Naive B cell (primary cell): ENCODE measurements around the gene TSEN2. TPM values are rescaled to one million over a fixed set of nuclear protein-coding genes. Genes with fewer than 3 reads are reported as not detected.

Source experiments
- ATAC-seq, 2 donors: fragments of 150-1000 bp; cut with Tn5 transposase; 2 replicates each; pipeline ENCODE4 v1.10.0; 2021; ENCODE audit warnings: low read depth in 2 of 2, mild to moderate bottlenecking in 2 of 2, moderate library complexity in 2 of 2
- DNase-seq: peaks from one replicate; pipeline ENCODE4 v3.0.0; 2022
- H3K27ac Mint-ChIP-seq, 6 donors: one replicate each; pipeline ENCODE4 v1.8.0; 2020 to 2022; ENCODE audit warnings: mild to moderate bottlenecking in 6 of 6, mixed read lengths in 6 of 6, moderate library complexity in 5 of 6, inconsistent platforms in 2 of 6
- H3K27me3 Mint-ChIP-seq, 3 donors: one replicate each; pipeline ENCODE4 v1.8.0; 2021 to 2022; ENCODE audit warnings: mixed read lengths in 3 of 3, mild to moderate bottlenecking in 1 of 3
- H3K36me3 Mint-ChIP-seq, 2 donors: one replicate each; pipeline ENCODE4 v1.8.0; 2020 to 2022; ENCODE audit warnings: mixed read lengths in 2 of 2, inconsistent platforms in 1 of 2, mild to moderate bottlenecking in 1 of 2
- H3K4me1 Mint-ChIP-seq, 3 donors: one replicate each; pipeline ENCODE4 v1.8.0; 2020 to 2022; ENCODE audit warnings: mixed read lengths in 3 of 3, inconsistent platforms in 1 of 3, mild to moderate bottlenecking in 1 of 3, moderate library complexity in 1 of 3
- H3K4me3 Mint-ChIP-seq, 8 donors: one replicate each; pipeline ENCODE4 v1.8.0; 2020 to 2022; ENCODE audit warnings: mild to moderate bottlenecking in 8 of 8, mixed read lengths in 8 of 8, moderate library complexity in 8 of 8, inconsistent platforms in 2 of 8
- H3K9me3 Mint-ChIP-seq, 7 donors: one replicate each; pipeline ENCODE4 v1.8.0; 2020 to 2022; ENCODE audit warnings: mixed read lengths in 7 of 7, mild to moderate bottlenecking in 5 of 7, inconsistent platforms in 2 of 7, moderate library complexity in 1 of 7
- polyA plus RNA-seq, 6 donors: library from polyadenylated mRNA; unstranded; fragments of 300-500 nt; fragmentation: Illumina TruSeq; gene quantifications; one replicate each; pipeline ENCODE4 v1.2.3, GENCODE V29; 2021; ENCODE audit warnings: low read depth in 6 of 6

The TSEN2 gene
- polyA plus RNA-seq, 6 donors from 2014 or later, result 6.6 to 16.1 (median 11.4) TPM

DNA sequence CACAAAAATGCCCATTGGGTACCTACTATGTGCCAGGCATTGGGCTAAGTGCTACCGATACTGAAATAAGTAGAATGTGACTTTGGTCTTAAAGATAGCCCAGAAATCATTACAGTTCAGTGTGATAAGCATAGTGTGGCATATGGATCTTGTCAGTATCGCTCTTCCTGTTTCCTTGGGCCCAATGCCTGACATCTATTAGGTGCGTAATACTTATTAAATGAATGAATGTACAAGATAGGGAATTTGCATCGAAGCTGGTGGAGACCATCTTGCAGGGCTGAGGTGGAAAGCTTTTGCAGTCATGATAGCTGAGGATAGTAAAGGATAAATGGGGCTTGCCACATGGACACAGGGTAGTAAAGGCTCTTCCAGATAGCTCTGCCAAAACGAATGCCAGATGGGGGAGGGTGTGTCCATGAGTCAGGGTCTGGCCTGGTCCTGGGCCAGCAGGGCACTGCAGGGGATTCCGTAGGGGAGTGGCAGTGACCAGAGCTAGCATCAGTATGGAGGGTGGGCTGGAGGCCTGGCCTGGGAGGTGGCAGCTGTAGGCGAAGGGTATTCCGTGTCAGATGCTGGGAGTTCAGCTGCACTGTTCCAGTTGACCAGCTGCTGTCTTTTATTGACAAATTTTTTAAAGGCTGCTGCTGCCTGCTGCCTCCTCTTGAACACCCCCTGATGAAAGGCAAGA, 23.5 kb downstream of the TSEN2 start:
- no peaks in the 10 kb centered on the region for H3K9me3 Mint-ChIP-seq
- ATAC-seq (no peak), DNase-seq (no peak)
- H3K4me1 Mint-ChIP-seq, result peaks cover 4 to 11% (median 8%) of the 10 kb centered on the region in 3 donors
- peaks cover 10 to 14% of the 10 kb centered on the region in 2 donors for H3K36me3 Mint-ChIP-seq
- peak overlapping the region in 1 of 6 donors; percentile 59 for H3K27ac Mint-ChIP-seq
- no peak overlapping the region for H3K4me3 Mint-ChIP-seq
- H3K27me3 Mint-ChIP-seq, result no peaks in the 10 kb centered on the region

DNA sequence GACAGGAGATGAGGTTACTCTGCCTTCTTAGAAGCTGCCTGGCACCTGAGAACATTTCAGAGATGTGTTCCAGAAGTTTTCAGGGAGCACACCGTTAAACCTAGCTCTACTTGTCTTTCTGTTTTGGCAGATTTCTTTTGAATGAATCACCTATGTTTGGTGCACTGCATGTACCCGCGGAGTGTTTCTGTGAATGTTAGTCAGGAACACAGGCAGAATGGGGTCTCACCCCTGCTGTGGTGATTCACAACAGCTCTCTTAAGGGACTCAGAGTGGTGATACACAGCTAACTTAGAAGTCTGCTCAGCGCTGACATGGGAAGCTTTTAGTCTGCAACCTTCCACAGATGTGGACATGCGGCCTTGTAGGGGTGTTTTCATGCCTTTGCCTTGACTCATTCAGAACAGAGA, 24.0 kb downstream of the TSEN2 start:
- ATAC-seq (no peak), DNase-seq (no peak)
- Mint-ChIP-seq H3K4me1 (peaks cover under 1 to 7% (median 4%) of the 10 kb centered on the region in 3 donors), H3K9me3 (no peaks in the 10 kb centered on the region), H3K27ac (no peak overlapping the region), H3K4me3 (no peak overlapping the region), H3K36me3 (peaks cover 5 to 14% of the 10 kb centered on the region in 2 donors), H3K27me3 (no peaks in the 10 kb centered on the region)

DNA sequence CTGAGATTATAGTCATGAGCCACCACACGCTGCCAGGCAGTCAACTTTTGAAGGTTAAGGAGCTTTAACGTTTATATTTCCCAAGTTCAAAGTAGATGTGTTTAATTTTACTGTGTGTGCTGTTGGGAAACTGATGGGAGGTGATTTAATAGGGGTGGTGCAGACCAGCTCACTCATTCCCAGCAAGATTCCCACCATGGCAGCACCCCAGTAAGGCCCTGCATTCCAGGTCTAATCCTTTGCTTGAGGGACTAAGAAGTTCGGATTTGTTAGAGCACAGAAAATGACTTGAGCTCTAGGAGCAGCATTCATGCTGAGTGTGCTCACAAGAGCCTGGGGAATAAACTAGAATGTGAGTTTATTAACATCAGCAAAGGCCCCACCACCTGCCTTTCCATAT, 25.2 kb downstream of the TSEN2 start:
- peaks cover 0 to 9% of the 10 kb centered on the region in 2 donors for H3K36me3 Mint-ChIP-seq
- H3K9me3 Mint-ChIP-seq, result no peaks in the 10 kb centered on the region
- no peak overlapping the region for H3K4me3 Mint-ChIP-seq
- DNase-seq (no peak), ATAC-seq (no peak)
- no peaks in the 10 kb centered on the region for H3K27me3 Mint-ChIP-seq
- H3K4me1 Mint-ChIP-seq, result peaks cover 0 to 6% (median 5%) of the 10 kb centered on the region in 3 donors
- H3K27ac Mint-ChIP-seq, result peak overlapping the region in 1 of 6 donors; percentile 47

DNA sequence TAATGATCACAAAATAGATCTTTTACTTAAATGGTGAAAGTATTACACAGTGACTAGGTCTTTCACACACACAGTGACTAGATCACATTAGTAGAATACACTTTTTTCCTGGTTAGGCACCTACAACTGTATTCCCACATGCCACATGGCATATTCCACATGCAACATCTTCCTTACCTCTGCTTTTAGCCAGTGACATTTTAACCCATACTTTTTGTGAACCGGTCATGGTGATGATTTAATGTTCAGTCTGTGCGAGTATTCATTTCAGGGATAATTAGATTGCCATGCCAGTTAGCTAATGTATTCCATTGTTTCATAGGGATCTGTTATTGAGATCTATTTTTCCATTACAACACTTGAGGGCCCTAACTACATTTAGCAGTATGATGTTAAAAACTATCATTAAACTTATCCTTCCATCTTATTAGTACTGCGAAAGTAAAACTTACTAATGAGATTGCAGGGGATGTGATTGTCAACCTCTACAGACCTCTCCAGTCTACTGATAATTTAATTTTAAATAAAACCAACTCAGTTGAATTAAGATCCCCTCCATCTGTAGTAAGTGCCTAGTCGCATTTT, 28.3 kb downstream of the TSEN2 start:
- Mint-ChIP-seq H3K27me3 (no peaks in the 10 kb centered on the region), H3K4me1 (peaks cover 0 to 5% (median 4%) of the 10 kb centered on the region in 3 donors), H3K36me3 (peaks cover 0 to 8% of the 10 kb centered on the region in 2 donors), H3K4me3 (no peak overlapping the region), H3K9me3 (no peaks in the 10 kb centered on the region), H3K27ac (no peak overlapping the region)
- DNase-seq (no peak), ATAC-seq (no peak)

DNA sequence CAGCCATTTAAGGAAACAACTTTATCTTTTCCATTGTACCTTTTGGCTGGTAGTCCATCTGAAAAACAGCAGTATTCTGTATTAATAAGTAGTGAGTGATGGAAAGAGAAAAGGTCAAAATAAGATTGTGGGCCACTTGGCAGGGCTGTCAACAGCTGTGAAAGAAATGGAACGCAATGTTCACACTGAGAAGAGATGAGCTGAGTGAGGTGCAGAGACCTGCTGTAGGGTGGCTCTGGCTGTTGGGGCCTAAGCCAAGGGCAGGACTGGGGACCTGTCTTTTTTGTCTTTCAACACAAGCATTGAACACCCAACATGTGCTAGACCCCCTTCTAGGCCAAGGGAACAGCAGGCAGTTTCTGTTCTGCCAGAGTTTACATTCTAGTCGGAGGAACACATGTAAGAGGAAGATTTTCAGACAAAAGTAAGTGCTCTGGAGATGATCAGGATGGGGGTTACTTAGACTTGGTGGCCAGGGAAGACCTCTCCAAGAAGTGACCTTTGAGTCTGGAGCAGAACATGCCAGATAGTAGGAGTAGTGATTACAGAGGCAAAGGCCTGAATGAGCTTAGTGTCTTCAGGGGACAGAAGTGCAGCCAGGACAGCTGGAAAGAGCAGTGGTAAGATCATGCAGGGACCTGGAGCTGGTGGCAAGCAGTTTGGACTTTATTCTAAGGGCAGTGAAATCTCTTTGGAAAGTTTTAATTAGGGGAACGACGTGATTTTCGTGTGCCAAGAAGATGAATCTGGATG, 29.6 kb downstream of the TSEN2 start:
- no peaks in the 10 kb centered on the region for H3K9me3 Mint-ChIP-seq
- ATAC-seq (no peak), DNase-seq (no peak)
- peaks cover 0 to 5% (median 0%) of the 10 kb centered on the region in 3 donors for H3K4me1 Mint-ChIP-seq
- H3K36me3 Mint-ChIP-seq, result peaks cover 0 to 10% of the 10 kb centered on the region in 2 donors
- H3K27me3 Mint-ChIP-seq, result no peaks in the 10 kb centered on the region
- no peak overlapping the region for H3K4me3 Mint-ChIP-seq
- peak overlapping the region in 3 of 6 donors; percentile 30 to 78 (median 31) for H3K27ac Mint-ChIP-seq

DNA sequence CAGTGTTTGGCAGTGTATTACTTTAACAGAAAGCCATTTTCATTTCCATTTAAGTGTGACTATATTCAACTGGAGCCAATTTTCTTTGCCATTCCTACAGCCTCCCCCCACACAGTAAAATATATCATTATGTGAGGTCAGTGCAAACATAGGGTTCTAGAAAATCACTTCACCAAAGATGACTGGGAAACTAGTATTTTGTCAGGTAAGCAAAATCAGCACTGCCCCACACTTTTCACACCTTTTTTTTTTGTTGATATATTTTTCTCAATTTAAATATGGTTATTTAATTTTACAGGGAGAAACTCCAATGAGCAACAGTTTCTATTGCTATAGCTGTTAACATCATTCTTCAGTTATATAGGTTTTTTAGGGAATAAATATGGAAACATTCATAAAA, 31.4 kb downstream of the TSEN2 start:
- H3K36me3 Mint-ChIP-seq, result peaks cover 1 to 10% of the 10 kb centered on the region in 2 donors
- peaks cover 0 to 5% (median 0%) of the 10 kb centered on the region in 3 donors for H3K4me1 Mint-ChIP-seq
- ATAC-seq (no peak), DNase-seq (no peak)
- H3K27ac Mint-ChIP-seq, result no peak overlapping the region
- H3K27me3 Mint-ChIP-seq, result no peaks in the 10 kb centered on the region
- H3K4me3 Mint-ChIP-seq, result no peak overlapping the region
- H3K9me3 Mint-ChIP-seq, result no peaks in the 10 kb centered on the region

DNA sequence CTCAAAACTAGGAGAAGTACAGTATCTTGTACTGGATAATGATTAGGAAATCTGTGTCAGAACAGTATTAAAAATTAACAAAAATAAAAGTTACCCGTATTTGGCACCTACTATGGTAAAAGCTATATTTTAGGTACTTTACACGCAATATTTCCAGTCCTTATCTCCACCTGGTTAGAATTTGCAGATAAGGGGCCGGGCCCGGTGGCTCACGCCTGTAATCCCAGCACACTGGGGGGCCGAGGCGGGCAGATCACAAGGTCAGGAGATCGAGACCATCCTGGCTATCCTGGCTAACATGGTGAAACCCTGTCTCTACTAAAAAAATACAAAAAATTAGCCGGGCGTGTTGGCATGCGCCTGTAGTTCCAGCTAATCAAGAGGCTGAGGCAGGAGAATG, 32.6 kb downstream of the TSEN2 start:
- peaks cover 0 to 4% (median 0%) of the 10 kb centered on the region in 7 donors for H3K9me3 Mint-ChIP-seq

DNA sequence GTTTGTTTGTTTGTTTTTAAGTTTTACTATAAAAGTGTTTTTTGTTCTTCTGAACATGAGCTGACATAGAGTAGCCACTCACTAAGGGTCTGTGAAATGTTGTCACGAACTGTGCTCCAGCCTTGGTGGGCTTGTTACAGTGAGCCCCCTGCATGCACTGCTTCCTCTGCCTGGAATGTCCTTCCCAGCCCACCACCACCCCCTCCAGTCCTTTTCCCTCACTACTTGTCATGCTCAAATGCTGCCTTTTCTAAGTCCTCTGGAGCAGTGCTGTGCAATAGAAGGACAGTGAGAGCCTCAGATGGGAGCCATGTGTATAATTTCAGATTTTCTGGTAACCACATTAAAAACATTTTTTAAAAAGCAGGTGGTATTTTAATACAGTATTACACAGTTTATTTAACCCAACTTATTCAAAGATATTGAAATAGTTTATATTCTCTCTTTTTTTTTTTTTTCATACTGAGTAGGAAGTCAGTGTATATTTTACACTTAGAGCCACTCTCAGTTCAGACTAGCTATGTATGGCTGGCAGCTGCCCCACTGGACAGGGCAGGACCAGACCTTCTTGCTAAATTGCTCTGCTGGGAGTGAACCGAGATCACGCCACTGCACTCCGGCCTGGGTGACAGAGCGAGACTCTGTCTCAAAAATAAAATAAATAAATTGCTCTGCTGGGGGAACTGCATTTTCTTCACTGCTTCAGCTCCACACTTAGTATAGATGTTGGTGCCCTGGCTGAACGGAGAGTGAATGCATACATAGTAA, 34.2 kb downstream of the TSEN2 start:
- H3K27me3 Mint-ChIP-seq, result no peaks in the 10 kb centered on the region
- peaks cover 7 to 17% of the 10 kb centered on the region in 2 donors for H3K36me3 Mint-ChIP-seq
- H3K4me3 Mint-ChIP-seq, result no peak overlapping the region
- H3K4me1 Mint-ChIP-seq, result peaks cover 0 to 5% (median 4%) of the 10 kb centered on the region in 3 donors
- ATAC-seq (no peak), DNase-seq (no peak)
- H3K9me3 Mint-ChIP-seq, result peaks cover 0 to 4% (median 0%) of the 10 kb centered on the region in 7 donors
- no peak overlapping the region for H3K27ac Mint-ChIP-seq

More for the DNA sequence above, 32.6 kb downstream of the TSEN2 start:
- Mint-ChIP-seq H3K27me3 (no peaks in the 10 kb centered on the region), H3K4me1 (peaks cover 0 to 5% (median 4%) of the 10 kb centered on the region in 3 donors), H3K27ac (no peak overlapping the region), H3K4me3 (no peak overlapping the region), H3K36me3 (peaks cover 7 to 14% of the 10 kb centered on the region in 2 donors)
- DNase-seq, result no peak
- ATAC-seq, result no peak

- Mint-ChIP-seq H3K36me3 (peaks cover 9 to 17% of the 10 kb centered on the region in 2 donors), H3K4me1 (peaks cover 0 to 4% (median 0%) of the 10 kb centered on the region in 3 donors), H3K27ac (no peak overlapping the region), H3K27me3 (no peaks in the 10 kb centered on the region), H3K4me3 (no peak overlapping the region), H3K9me3 (peaks cover 0 to 4% (median 0%) of the 10 kb centered on the region in 7 donors)
- DNase-seq, result no peak
- ATAC-seq, result no peak
Observed at GRCh38 chr3:12521010-12521409, 36.7 kb downstream of the TSEN2 start.

DNA sequence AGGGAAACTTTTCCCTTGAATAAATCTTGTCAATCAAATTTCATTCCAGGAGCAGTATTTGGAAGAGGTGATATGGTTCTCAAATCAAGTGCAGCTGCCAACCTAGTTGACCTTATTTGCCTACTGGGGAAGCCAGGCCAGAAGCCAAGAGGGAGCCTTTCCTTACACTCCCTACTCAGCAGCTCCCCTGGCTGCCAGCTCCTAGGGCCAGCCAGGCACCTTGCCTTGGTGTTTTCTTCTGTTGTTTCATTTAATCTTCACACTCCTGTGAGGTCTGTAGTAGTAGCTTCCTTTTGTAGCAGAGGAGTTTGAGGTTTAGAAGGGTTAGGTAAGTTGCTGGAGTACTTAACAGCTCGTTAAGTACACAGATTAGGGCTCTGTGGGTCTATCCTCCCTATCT, 38.4 kb downstream of the TSEN2 start:
- peaks cover 16 to 21% of the 10 kb centered on the region in 2 donors for H3K36me3 Mint-ChIP-seq
- no peaks in the 10 kb centered on the region for H3K27me3 Mint-ChIP-seq
- DNase-seq, result no peak
- ATAC-seq, result no peak
- H3K4me3 Mint-ChIP-seq, result no peak overlapping the region
- peaks cover 0 to 4% (median 0%) of the 10 kb centered on the region in 7 donors for H3K9me3 Mint-ChIP-seq
- H3K27ac Mint-ChIP-seq, result no peak overlapping the region
- peaks cover 0 to 4% (median 0%) of the 10 kb centered on the region in 3 donors for H3K4me1 Mint-ChIP-seq

GRCh38 chr3:12527757-12528143, 43.5 kb downstream of the TSEN2 start:
- H3K36me3 Mint-ChIP-seq, result peaks cover 26 to 32% of the 10 kb centered on the region in 2 donors
- no peak overlapping the region for H3K27ac Mint-ChIP-seq
- ATAC-seq, result no peak
- H3K4me1 Mint-ChIP-seq, result no peaks in the 10 kb centered on the region
- no peaks in the 10 kb centered on the region for H3K9me3 Mint-ChIP-seq
- no peaks in the 10 kb centered on the region for H3K27me3 Mint-ChIP-seq
- DNase-seq, result no peak
- no peak overlapping the region for H3K4me3 Mint-ChIP-seq

GRCh38 chr3:12532182-12532581, 47.9 kb downstream of the TSEN2 start:
- DNase-seq, result no peak
- Mint-ChIP-seq H3K9me3 (no peaks in the 10 kb centered on the region), H3K4me3 (no peak overlapping the region), H3K4me1 (no peaks in the 10 kb centered on the region), H3K27me3 (no peaks in the 10 kb centered on the region), H3K36me3 (peaks cover 23 to 26% of the 10 kb centered on the region in 2 donors), H3K27ac (no peak overlapping the region)
- ATAC-seq, result no peak

DNA sequence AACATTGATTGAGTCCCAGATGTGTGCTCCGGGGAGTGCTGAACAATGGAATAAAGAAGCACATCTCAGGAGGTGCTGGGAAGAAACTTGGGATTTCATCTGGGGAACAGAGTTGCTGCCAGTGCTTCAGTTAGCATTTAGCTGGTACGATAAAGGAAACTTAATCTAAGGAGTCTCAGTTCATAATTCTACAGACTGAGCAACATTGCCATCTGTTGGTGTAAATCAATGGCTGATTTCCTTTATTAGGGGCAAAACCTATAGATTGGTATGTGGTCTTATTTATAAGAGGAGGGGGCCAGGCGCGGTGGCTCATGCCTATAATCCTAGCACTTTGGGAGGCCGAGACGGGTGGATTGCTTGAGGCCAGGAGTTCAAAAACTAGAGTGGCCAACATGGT, 52.1 kb downstream of the TSEN2 start:
- no peaks in the 10 kb centered on the region for H3K27me3 Mint-ChIP-seq
- peaks cover 10 to 17% of the 10 kb centered on the region in 2 donors for H3K36me3 Mint-ChIP-seq
- no peaks in the 10 kb centered on the region for H3K4me1 Mint-ChIP-seq
- DNase-seq (no peak), ATAC-seq (no peak)
- H3K9me3 Mint-ChIP-seq, result no peaks in the 10 kb centered on the region
- H3K4me3 Mint-ChIP-seq, result no peak overlapping the region
- H3K27ac Mint-ChIP-seq, result no peak overlapping the region
